WERI-Rb-1 (cell line): ENCODE measurements around the gene TOR1B.
"Not testable (repeated sequence)": the region's sequence is repeated elsewhere in the genome, so short reads cannot be mapped to it uniquely, and the experiment has no call there.

ENCODE experiments used
- DNase-seq: peaks from one replicate; pipeline ENCODE4 v3.0.0-alpha.2; 2020
- H3K27ac ChIP-seq: fragments of 250-450 bp; sonication (Bioruptor Pico); 2 replicates; pipeline ENCODE4 v1.5.1; 2020; ENCODE audit warnings: mild to moderate bottlenecking, moderate library complexity
- H3K27me3 ChIP-seq: fragments of 250-450 bp; sonication (Bioruptor Pico); 2 replicates; pipeline ENCODE4 v1.5.1; 2021; ENCODE audit warnings: mild to moderate bottlenecking, low read depth, moderate library complexity; ENCODE audit not compliant: insufficient read depth, severe bottlenecking
- H3K36me3 ChIP-seq: fragments of 250-450 bp; sonication (Bioruptor Pico); 2 replicates; pipeline ENCODE4 v1.5.1; 2020; ENCODE audit warnings: mild to moderate bottlenecking, moderate library complexity
- H3K4me3 ChIP-seq: 2 replicates; pipeline ENCODE4 v1.5.1; 2011; ENCODE audit warnings: low read depth, mild to moderate bottlenecking, control low read depth, low read length
- H3K9me3 ChIP-seq: fragments of 250-450 bp; sonication (Bioruptor Pico); 2 replicates; pipeline ENCODE4 v1.5.1; 2021; ENCODE audit warnings: mild to moderate bottlenecking, moderate library complexity; ENCODE audit not compliant: severe bottlenecking
- TF ChIP-seq, protein P1 (sequence below): IDR thresholded peaks from 2 replicates; pipeline ENCODE4 v1.5.1; 2011; ENCODE audit warnings: low read depth, mild to moderate bottlenecking, control low read depth, inconsistent platforms, low read length

The TOR1B gene

DNA sequence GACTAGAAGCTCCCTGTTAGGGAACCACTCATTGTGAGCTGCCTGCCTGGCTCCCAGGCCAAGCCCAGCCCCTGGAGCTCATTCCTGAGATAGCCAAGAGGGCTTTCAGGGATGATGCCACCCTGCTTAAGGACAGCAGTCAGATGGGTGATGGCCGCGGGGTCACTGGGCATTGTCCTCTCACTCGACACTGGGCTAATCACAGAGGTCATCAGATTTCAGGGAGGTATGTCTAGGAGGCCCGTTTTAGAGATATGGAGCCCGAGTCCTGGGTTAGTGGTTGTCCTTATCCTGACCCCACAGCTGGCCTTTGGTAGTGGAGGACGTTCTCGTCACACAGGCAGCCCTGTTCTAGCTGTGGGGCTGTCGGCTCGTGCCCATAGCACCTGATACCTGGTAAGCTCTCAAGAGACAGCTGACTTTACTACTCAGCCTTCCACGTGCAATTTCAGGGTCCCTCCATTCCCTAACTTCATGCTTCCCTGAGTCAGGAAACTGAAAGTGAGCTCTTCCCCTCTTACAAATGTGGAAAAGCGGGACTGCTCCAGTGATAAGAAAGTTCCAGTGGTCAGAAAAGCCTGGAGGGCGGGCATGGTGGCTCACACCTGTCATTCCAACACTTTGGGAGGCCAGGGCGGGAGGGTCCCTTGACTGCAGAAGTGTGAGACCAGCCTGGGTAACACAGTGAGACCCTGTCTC lies 43.0 kb upstream of the TOR1B start:
- DNase-seq, result no peak
- no peak overlapping the region for H3K4me3 ChIP-seq
- no peak overlapping the region for H3K27ac ChIP-seq
- H3K9me3 ChIP-seq, result peaks cover 2% of the 10 kb centered on the region
- no peaks in the 10 kb centered on the region for H3K27me3 ChIP-seq
- H3K36me3 ChIP-seq, result no peaks in the 10 kb centered on the region
- TF ChIP-seq, protein P1, sequence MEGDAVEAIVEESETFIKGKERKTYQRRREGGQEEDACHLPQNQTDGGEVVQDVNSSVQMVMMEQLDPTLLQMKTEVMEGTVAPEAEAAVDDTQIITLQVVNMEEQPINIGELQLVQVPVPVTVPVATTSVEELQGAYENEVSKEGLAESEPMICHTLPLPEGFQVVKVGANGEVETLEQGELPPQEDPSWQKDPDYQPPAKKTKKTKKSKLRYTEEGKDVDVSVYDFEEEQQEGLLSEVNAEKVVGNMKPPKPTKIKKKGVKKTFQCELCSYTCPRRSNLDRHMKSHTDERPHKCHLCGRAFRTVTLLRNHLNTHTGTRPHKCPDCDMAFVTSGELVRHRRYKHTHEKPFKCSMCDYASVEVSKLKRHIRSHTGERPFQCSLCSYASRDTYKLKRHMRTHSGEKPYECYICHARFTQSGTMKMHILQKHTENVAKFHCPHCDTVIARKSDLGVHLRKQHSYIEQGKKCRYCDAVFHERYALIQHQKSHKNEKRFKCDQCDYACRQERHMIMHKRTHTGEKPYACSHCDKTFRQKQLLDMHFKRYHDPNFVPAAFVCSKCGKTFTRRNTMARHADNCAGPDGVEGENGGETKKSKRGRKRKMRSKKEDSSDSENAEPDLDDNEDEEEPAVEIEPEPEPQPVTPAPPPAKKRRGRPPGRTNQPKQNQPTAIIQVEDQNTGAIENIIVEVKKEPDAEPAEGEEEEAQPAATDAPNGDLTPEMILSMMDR, result no peak

DNA sequence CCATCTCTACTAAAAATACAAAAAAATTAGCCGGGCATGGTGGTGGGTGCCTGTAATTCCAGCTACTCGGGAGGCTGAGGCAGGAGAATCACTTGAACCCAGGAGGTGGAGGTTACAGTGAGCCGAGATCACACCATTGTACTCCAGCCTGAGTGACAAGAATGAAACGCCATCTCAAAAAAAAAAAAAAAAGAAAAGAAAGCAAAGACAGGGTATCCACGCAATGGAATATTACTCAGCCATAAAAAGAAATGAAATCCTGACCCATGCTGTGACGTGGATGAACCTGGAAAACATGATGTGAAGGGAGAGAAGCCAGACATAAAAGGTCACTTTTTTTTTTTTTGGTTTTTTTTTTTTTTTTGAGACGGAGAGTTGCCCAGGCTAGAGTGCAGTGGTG lies 42.2 kb upstream of the TOR1B start:
- H3K27me3 ChIP-seq, H3K4me3 ChIP-seq, H3K27ac ChIP-seq, H3K36me3 ChIP-seq, DNase-seq, H3K9me3 ChIP-seq: not testable (repeated sequence)

DNA sequence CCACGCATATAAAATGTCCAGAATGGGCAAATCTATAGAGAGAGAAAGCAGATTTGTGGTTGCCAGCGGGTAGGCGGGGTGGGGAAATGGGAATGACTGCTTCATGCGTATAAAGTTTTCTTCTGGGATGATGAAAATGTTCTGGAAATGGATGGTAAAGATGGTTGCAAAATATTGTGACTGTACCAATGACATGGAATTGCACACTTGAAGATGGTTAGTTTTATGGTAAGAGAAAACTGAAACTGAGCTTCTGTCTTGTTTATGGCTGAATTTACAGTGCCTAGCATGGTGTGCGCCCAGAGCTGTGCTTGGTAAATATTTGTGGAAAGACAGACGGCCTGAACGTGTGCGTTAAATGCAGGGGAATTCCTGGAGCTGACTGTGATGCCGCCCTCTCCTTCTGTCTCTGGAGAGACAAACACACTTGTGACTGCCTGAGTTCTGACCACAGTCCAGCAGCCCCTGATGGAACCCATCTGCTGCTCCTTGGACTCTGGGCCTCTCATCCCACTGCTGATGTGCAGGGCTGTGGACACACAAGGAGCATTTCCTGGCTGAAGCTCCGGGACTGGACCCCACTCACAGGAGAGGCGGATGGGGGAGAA lies 41.6 kb upstream of the TOR1B start:
- no peak overlapping the region for H3K27ac ChIP-seq
- DNase-seq, result no peak
- no peaks in the 10 kb centered on the region for H3K27me3 ChIP-seq
- TF ChIP-seq, protein P1, result no peak
- no peaks in the 10 kb centered on the region for H3K9me3 ChIP-seq
- H3K4me3 ChIP-seq, result no peak overlapping the region
- no peaks in the 10 kb centered on the region for H3K36me3 ChIP-seq

DNA sequence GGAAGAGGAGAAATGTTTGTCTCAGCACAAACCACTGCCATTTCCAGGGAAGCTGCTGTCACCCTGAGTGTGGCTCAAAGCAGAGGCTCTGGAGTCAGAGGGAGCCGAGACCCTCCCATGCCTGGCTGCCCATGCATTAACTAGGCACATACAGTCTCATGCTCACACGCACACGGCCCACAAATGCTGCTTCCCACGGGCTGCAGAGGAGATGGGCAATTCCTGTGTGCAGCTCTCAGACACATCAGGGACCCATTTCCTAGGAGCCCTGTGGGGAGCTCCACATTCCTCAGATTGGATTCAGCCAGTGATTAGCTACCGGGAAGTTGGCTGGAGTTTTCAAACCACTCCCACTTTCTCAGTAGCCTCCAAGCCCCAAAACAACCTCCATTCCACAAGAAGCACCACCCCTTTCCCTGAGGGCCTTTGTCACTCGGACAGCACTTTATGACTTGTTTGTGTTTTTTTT lies 41.0 kb upstream of the TOR1B start:
- TF ChIP-seq, protein P1, result no peak
- DNase-seq, result no peak
- H3K9me3 ChIP-seq, result no peaks in the 10 kb centered on the region
- H3K27ac ChIP-seq, result no peak overlapping the region
- no peaks in the 10 kb centered on the region for H3K36me3 ChIP-seq
- H3K27me3 ChIP-seq, result no peaks in the 10 kb centered on the region
- no peak overlapping the region for H3K4me3 ChIP-seq

DNA sequence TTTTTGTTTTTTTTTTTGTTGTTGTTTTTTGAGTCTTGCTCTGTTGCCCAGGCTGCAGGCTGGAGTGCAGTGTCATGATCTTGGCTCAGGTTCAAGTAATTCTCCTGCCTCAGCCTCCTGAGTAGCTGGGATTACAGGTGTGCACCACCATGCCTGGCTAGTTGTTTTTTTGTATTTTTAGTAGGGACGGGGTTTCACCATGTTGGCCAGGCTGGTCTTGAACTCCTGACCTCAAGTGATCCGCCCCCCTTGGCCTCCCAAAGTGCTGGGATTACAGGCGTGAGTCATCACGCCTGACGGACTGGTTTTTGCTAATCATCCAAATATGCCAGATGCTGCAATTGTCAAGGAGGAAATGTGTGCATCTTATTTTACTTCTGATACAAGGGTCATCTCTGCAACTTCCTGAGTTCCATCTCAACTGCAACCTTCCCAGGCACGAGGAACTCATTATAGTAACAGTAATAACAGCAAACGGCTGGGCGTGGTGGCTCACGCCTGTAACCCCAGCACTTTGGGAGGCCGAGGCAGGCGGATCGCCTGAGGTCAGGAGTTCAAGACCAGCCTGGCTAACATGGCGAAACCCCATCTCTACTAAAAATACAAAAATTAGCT lies 40.5 kb upstream of the TOR1B start:
- H3K27me3 ChIP-seq, DNase-seq: not testable (repeated sequence)

DNA sequence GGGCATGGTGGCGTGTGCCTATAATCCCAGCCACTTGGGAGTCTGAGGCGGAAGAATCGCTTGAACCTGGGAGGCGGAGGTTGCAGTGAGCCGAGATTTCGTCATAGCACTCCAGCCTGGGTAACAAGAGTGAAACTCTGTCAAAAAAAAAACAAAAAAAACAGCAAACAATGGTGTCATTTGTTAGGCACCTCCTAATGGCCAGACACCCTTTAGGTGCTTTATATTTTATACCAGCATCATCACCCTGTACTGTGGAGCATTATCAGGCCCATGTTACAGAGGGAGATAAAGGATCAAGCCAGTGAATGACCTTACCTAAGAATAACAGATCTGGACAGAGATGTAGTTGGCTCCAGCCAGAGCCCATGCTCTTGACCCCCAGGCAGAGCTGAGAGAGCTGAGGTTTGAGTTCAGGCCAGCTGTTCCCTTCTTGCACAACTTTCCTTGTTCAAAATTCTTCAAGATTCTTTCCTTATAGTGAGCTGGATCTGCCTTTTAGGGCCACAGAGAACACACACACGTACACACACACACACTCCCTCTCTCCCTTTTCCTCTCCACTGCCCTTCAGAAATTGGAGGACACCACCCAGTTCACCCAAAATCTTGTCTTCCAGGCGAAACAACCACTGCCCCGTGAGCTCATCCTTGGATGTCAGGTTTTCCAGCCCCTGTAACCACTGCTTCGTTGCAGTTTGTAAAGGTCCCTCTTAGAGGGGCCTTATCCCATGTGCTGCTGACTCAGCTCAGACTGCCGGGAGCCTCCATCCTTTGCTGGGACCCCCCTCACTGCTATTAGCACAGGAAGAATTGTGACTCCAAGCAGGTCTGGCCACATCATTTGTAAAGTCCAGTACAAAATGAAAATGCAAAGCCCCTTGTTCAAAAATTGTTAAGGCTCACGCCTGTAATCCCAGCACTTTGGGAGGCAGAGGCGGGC lies 39.7 kb upstream of the TOR1B start:
- no peak for DNase-seq
- no peak overlapping the region for H3K4me3 ChIP-seq
- H3K27me3 ChIP-seq, result no peaks in the 10 kb centered on the region
- TF ChIP-seq, protein P1, result no peak
- H3K27ac ChIP-seq, result no peak overlapping the region
- no peaks in the 10 kb centered on the region for H3K9me3 ChIP-seq
- no peaks in the 10 kb centered on the region for H3K36me3 ChIP-seq

More for the DNA sequence above, 40.5 kb upstream of the TOR1B start:
- not testable (repeated sequence) for H3K4me3 ChIP-seq, H3K36me3 ChIP-seq, H3K27ac ChIP-seq, H3K9me3 ChIP-seq
